HG02798 (cell line): Measurements from ENCODE around the gene KL.

Experiments
- ATAC-seq: cut with Tn5 transposase; IDR thresholded peaks from one replicate; pipeline ENCODE4 v1.9.1; 2021; ENCODE audit warnings: mild to moderate bottlenecking; ENCODE audit not compliant: unreplicated experiment, poor library complexity

KL gene

GRCh38 chr13:33107361-33107760 lies 91.1 kb downstream of the KL start:
- no peak for ATAC-seq

DNA sequence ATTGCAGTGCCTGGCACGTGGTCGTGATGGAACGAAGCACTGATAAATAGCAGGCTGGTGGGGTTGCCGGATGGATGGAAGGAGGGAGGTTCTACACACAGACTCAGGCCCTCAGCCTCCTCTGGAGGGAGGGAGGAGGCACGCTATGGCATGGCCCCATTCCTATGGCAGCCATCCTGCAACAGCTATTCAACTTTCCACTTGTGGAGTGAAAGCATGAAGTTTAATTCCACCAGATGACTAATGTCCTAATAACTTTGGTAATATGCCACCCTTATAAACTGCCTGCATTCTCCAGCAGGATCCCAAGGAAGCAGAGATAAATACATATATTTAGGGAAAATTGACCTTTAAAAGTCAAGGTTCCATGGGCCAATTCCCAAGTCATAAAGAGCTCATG lies 92.4 kb downstream of the KL start:
- no peak for ATAC-seq

DNA sequence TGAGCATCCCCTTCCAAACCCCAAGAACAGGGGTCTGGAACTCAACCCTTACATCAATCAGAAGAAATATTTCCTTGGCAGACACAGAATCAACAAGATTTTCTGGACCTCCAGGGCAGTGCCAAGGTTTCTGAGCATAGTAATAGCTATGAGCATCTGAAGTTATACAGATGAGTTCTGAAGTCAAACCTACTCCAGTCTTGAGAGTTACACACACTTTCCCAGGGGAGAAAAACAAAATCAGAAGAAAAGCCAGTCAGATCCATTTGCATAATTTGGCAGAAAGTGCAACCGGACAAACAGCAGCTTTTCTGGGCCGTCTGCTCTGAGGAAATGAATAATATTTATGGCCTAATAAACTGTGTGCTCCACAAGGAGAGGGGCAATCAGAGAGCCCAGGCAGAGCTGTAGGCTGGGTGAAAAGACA lies 93.1 kb downstream of the KL start:
- ATAC-seq = peak; percentile 37

GRCh38 chr13:33109801-33110200 lies 93.6 kb downstream of the KL start:
- peak; percentile 56 for ATAC-seq

DNA sequence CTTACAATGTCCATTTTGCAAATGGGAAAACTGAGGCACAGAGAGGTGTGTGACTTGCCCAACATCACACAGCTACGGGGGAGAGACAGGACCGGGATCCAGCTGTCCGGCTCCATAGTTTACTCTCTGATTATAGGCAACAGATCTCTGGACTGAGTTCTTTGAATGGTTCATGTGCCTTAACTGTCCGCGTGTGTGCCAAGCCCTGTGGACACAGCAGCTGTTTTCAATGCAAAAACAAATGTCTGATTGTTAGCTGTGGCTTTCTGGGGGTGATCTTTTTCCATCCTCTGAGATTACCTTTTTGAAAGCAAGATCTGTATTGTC lies 94.1 kb downstream of the KL start:
- no peak for ATAC-seq

DNA sequence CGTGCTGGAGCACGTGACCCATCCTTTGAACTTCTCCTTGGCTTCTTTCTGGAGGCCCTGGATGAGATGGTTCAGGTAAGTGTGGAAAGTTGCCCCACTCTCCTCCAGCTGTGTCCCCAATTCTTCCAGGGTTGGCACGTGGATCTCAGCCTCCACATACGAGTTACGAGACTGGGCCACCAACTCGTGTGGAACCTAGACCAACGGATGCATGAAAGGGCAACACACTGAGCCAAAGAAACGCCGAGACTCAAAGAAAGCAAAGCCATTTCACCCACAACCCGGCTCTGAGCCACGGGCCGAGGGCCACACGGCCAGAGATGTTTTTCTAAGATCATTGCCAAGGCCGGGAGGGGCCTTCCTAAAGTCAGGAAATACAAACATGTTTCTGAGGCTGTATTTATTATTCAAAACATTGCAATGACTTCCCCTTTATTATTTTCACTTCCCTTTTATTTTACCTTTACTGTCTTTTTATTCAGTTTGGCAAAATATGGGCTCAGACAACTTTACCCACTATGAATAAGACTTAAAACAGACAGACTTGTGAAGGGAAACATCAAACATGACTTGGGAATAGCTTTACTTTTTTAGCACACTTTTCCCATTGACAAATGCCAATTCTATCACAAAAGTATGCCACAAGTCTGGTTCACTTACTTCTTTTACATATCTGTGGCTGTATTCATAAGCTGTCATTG lies 94.6 kb downstream of the KL start:
- no peak for ATAC-seq

- no peak for ATAC-seq
Measured at GRCh38 chr13:33111414-33112110, 95.3 kb downstream of the KL start.

DNA sequence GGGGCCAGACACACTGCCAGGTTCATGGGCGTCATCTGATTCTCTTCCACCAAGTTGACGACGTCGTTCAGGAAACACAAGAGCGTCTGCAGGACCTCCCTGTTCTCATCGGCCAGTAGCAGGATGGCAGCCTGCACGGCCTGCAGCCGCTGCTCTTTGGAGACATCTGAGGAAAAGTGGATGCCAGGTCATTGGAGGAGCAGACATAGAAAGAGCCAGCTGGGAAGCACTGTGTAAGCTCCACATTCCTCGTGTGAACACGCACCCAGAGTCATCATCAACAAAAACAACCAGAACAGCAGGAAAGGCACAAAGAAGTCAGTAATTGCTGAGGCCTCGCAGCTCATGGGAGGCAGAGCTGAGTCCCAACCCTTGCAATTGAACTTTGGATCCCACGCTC lies 96.5 kb downstream of the KL start:
- no peak for ATAC-seq

DNA sequence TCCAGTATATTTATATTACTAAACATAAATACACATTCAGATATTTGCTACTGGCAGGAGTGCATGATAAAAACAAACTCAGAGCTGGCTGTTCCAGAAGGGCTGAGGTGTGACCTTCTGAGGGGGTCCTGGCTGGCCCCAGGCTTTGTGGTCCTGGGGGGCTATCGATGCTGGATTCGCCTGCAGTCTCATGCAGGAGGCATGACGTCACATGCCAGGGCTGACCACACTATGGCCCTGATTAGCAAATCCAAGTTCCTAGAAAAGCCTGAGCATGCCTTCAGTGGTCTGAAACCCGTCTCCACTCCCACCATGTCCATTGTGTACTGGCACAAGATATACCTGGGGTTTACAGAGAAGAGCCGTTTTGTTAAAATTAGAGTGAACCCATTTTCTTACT lies 97.9 kb downstream of the KL start:
- ATAC-seq = no peak

- no peak for ATAC-seq
Measured at GRCh38 chr13:33115274-33115673, 99.1 kb downstream of the KL start.
